ENCODE data around the gene GUCY1A2. TPM values are rescaled to one million over a fixed set of nuclear protein-coding genes. Genes with fewer than 3 reads are reported as not detected.

The GUCY1A2 gene
- total RNA-seq, 1 donor from 2014 or later = 17.8 TPM

DNA sequence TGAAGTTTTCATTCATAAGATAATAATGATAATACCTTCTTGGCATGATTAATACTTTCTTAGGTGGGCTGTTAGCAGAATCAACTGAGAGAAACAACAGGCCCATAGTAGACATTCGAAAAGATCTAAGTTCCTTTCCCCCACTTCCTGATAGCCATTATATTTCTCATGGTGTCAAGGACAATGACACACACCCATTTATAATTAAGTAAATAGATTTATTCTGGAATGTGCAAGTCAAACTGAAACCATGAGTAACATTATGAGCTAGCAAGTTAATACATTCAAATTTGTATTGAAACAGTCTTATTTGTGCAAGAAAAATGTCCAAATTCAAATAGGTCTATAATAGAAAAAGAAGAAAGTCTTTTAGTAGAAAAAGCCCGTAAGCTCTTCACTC is 301.1 kb downstream of the GUCY1A2 start:
- H3K36me3 ChIP-seq (ENCODE audit: insufficient read depth, low read length) = no peaks in the 10 kb centered on the region
- TF ChIP-seq, protein P1, sequence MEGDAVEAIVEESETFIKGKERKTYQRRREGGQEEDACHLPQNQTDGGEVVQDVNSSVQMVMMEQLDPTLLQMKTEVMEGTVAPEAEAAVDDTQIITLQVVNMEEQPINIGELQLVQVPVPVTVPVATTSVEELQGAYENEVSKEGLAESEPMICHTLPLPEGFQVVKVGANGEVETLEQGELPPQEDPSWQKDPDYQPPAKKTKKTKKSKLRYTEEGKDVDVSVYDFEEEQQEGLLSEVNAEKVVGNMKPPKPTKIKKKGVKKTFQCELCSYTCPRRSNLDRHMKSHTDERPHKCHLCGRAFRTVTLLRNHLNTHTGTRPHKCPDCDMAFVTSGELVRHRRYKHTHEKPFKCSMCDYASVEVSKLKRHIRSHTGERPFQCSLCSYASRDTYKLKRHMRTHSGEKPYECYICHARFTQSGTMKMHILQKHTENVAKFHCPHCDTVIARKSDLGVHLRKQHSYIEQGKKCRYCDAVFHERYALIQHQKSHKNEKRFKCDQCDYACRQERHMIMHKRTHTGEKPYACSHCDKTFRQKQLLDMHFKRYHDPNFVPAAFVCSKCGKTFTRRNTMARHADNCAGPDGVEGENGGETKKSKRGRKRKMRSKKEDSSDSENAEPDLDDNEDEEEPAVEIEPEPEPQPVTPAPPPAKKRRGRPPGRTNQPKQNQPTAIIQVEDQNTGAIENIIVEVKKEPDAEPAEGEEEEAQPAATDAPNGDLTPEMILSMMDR (IDR thresholded peaks at IDR 0.05; ENCODE audit: insufficient read depth, low read depth, low read length) = no peak
- no peak for TF ChIP-seq EZH2 (IDR thresholded peaks at IDR 0.05; ENCODE audit: insufficient read depth, low read length)
- H3K9me3 ChIP-seq (ENCODE audit: insufficient read depth, low read depth, low read length) = no peaks in the 10 kb centered on the region
- FAIRE-seq = no peak
- no peak overlapping the region for H3K4me3 ChIP-seq (ENCODE audit: insufficient read depth, low read depth, low read length)
- Mint-ChIP-seq H3K27ac (ENCODE audit: unreplicated experiment) (no peak overlapping the region), H3K27me3 (ENCODE audit: low read depth, unreplicated experiment) (no peaks in the 10 kb centered on the region), H3K9me3 (ENCODE audit: unreplicated experiment) (no peaks in the 10 kb centered on the region), H3K36me3 (ENCODE audit: low read depth, unreplicated experiment) (no peaks in the 10 kb centered on the region), H3K4me1 (ENCODE audit: low read depth, unreplicated experiment) (peaks cover 7% of the 10 kb centered on the region), H3K4me3 (ENCODE audit: unreplicated experiment) (no peak overlapping the region)
- H3K79me2 ChIP-seq (ENCODE audit: insufficient read depth, low read length) = no peaks in the 10 kb centered on the region
- DNase-seq (ENCODE audit: low read depth) = no peak
- H3K4me1 ChIP-seq (ENCODE audit: insufficient read depth, low read length) = no peaks in the 10 kb centered on the region
- no peak overlapping the region for H3K4me2 ChIP-seq (ENCODE audit: low read length)
- H3K9ac ChIP-seq (ENCODE audit: low read length) = no peak overlapping the region
- no peaks in the 10 kb centered on the region for H3K27me3 ChIP-seq (ENCODE audit: insufficient read depth, low read length)
- no peak overlapping the region for H2AFZ ChIP-seq (ENCODE audit: low read depth, low read length)
- H4K20me1 ChIP-seq (ENCODE audit: insufficient read depth, low read length) = no peaks in the 10 kb centered on the region
- H3K27ac ChIP-seq (ENCODE audit: low read depth, low read length) = no peak overlapping the region

DNA sequence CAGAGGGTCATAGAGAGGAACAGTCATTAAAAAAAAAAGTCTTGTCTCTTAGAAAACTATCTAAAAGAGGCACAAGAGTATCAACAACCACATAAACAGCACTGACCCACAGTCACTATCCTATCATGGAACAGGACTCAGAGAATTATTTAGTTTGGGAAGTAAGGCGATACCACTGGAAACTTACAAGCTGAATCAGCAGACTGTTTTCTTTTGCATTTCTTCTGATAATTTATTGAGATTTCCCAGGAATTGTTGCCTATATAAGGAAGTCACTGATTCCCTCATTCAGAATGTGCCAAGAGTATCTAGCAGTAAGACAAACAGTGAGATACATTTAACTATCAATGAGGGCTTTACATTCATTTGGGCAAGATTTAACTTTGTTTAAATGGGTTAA is 304.1 kb downstream of the GUCY1A2 start:
- no peaks in the 10 kb centered on the region for H3K36me3 Mint-ChIP-seq (ENCODE audit: low read depth, unreplicated experiment)
- Histone ChIP-seq H3K4me2 (ENCODE audit: low read length) (no peak overlapping the region), H3K4me1 (ENCODE audit: insufficient read depth, low read length) (no peaks in the 10 kb centered on the region), H3K79me2 (ENCODE audit: insufficient read depth, low read length) (no peaks in the 10 kb centered on the region), H2AFZ (ENCODE audit: low read depth, low read length) (no peak overlapping the region), H4K20me1 (ENCODE audit: insufficient read depth, low read length) (no peaks in the 10 kb centered on the region), H3K9ac (ENCODE audit: low read length) (no peak overlapping the region), H3K9me3 (ENCODE audit: insufficient read depth, low read depth, low read length) (no peaks in the 10 kb centered on the region), H3K27me3 (ENCODE audit: insufficient read depth, low read length) (no peaks in the 10 kb centered on the region), H3K36me3 (ENCODE audit: insufficient read depth, low read length) (no peaks in the 10 kb centered on the region), H3K4me3 (ENCODE audit: insufficient read depth, low read depth, low read length) (no peak overlapping the region), H3K27ac (ENCODE audit: low read depth, low read length) (no peak overlapping the region)
- peak overlapping the region; percentile 5 for H3K27ac Mint-ChIP-seq (ENCODE audit: unreplicated experiment)
- no peak overlapping the region for H3K4me3 Mint-ChIP-seq (ENCODE audit: unreplicated experiment)
- DNase-seq (ENCODE audit: low read depth) (peak; percentile 71), FAIRE-seq (no peak)
- peaks cover 7% of the 10 kb centered on the region for H3K4me1 Mint-ChIP-seq (ENCODE audit: low read depth, unreplicated experiment)
- H3K9me3 Mint-ChIP-seq (ENCODE audit: unreplicated experiment) = no peaks in the 10 kb centered on the region
- TF ChIP-seq, protein P1 (IDR thresholded peaks at IDR 0.05; ENCODE audit: insufficient read depth, low read depth, low read length) = no peak
- no peak for TF ChIP-seq EZH2 (IDR thresholded peaks at IDR 0.05; ENCODE audit: insufficient read depth, low read length)
- H3K27me3 Mint-ChIP-seq (ENCODE audit: low read depth, unreplicated experiment) = no peaks in the 10 kb centered on the region

DNA sequence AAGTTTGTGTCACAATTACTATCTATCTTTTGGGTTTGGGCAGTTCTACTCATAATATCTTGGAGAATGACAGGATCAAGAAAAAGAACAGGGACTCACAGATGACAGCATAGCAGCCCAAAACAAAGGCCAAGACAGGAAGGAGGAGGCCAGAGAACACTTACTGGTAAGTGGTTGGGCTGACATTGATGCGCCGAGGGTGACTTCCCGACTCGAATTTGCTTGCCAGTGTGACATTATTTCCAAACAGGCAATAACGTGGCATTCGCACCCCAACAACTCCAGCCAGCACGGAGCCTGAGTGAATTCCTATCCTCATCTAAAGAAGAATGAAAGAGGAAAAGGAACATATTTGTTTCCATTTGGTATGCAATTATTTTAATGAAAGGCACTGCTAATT is 309.9 kb downstream of the GUCY1A2 start:
- Histone ChIP-seq H4K20me1 (ENCODE audit: insufficient read depth, low read length) (no peaks in the 10 kb centered on the region), H3K27me3 (ENCODE audit: insufficient read depth, low read length) (no peaks in the 10 kb centered on the region), H3K9ac (ENCODE audit: low read length) (no peak overlapping the region), H3K4me1 (ENCODE audit: insufficient read depth, low read length) (no peaks in the 10 kb centered on the region), H3K79me2 (ENCODE audit: insufficient read depth, low read length) (no peaks in the 10 kb centered on the region), H2AFZ (ENCODE audit: low read depth, low read length) (no peak overlapping the region), H3K36me3 (ENCODE audit: insufficient read depth, low read length) (no peaks in the 10 kb centered on the region), H3K4me2 (ENCODE audit: low read length) (no peak overlapping the region), H3K4me3 (ENCODE audit: insufficient read depth, low read depth, low read length) (no peak overlapping the region), H3K9me3 (ENCODE audit: insufficient read depth, low read depth, low read length) (no peaks in the 10 kb centered on the region), H3K27ac (ENCODE audit: low read depth, low read length) (no peak overlapping the region)
- TF ChIP-seq EZH2 (IDR thresholded peaks at IDR 0.05; ENCODE audit: insufficient read depth, low read length) = no peak
- TF ChIP-seq, protein P1 (IDR thresholded peaks at IDR 0.05; ENCODE audit: insufficient read depth, low read depth, low read length) = no peak
- no peak for DNase-seq (ENCODE audit: low read depth)
- Mint-ChIP-seq H3K36me3 (ENCODE audit: low read depth, unreplicated experiment) (no peaks in the 10 kb centered on the region), H3K27me3 (ENCODE audit: low read depth, unreplicated experiment) (no peaks in the 10 kb centered on the region), H3K4me1 (ENCODE audit: low read depth, unreplicated experiment) (peaks cover 2% of the 10 kb centered on the region), H3K4me3 (ENCODE audit: unreplicated experiment) (no peak overlapping the region), H3K27ac (ENCODE audit: unreplicated experiment) (no peak overlapping the region), H3K9me3 (ENCODE audit: unreplicated experiment) (no peaks in the 10 kb centered on the region)
- no peak for FAIRE-seq

Data from astrocyte (in vitro differentiated cells and primary cell).